ENCODE measurements around the gene ZFP69B. TPM values are rescaled to one million over a fixed set of nuclear protein-coding genes. Genes with fewer than 3 reads are reported as not detected.
"Not testable (repeated sequence)": the region's sequence is repeated elsewhere in the genome, so short reads cannot be mapped to it uniquely, and the experiment has no call there.

ZFP69B gene
- total and polyA plus RNA-seq, 2 donors (not counting 3 experiments of a cell fraction or from before 2014, with no cell fraction given), result 0.81 to 3.4 TPM

- TF ChIP-seq POLR2A (IDR thresholded peaks at IDR 0.05; ENCODE audit: low read depth, low read length) (no peak), GATA2 (IDR thresholded peaks at IDR 0.05; ENCODE audit: insufficient read depth, insufficient read length, low read depth, low read length) (no peak), EZH2 (IDR thresholded peaks at IDR 0.05; ENCODE audit: borderline replicate concordance, low read depth, low read length, severe bottlenecking) (no peak), POLR2AphosphoS5 (IDR thresholded peaks at IDR 0.05; ENCODE audit: insufficient read depth, low read depth, low read length) (no peak), MYC (IDR thresholded peaks at IDR 0.05; ENCODE audit: low read depth, low read length) (no peak), MAX (IDR thresholded peaks at IDR 0.05; ENCODE audit: insufficient read depth, insufficient read length) (no peak), FOS (IDR thresholded peaks at IDR 0.05; ENCODE audit: borderline replicate concordance, insufficient read depth, low read length) (no peak), CTCF (IDR thresholded peaks at IDR 0.05; ENCODE audit: extremely low read depth in 1 of 2, insufficient read depth in 1 of 2, low read depth in 1 of 2, low read length in 2 of 2) (no peak), JUN (IDR thresholded peaks at IDR 0.05; ENCODE audit: borderline replicate concordance, insufficient read depth, insufficient read length, low read depth) (no peak)
- Histone ChIP-seq H4K20me1 (replicated peaks; ENCODE audit: control insufficient read depth, extremely low read depth, insufficient read depth, low read length) (no peaks in the 10 kb centered on the region), H3K4me3 (replicated peaks in 1 of 3; ENCODE audit: insufficient read depth in 1 of 3, low read depth in 1 of 3, low read length in 3 of 3) (no peak overlapping the region), H2AFZ (ENCODE audit: low read depth, low read length) (no peak overlapping the region), H3K9me1 (replicated peaks; ENCODE audit: control insufficient read depth, extremely low read depth, insufficient read depth, low read length) (no peaks in the 10 kb centered on the region), H3K27me3 (ENCODE audit: control insufficient read depth in 2 of 2, insufficient read depth in 2 of 2, low read length in 2 of 2) (no peaks in the 10 kb centered on the region), H3K4me2 (ENCODE audit: insufficient read depth, low read length) (no peak overlapping the region), H3K9me3 (replicated peaks; ENCODE audit: control insufficient read depth, insufficient read depth, low read length) (peaks cover 12% of the 10 kb centered on the region), H3K4me1 (ENCODE audit: control insufficient read depth, extremely low read depth, insufficient read depth, low read length) (no peaks in the 10 kb centered on the region), H3K27ac (ENCODE audit: insufficient read depth, low read depth, low read length) (no peak overlapping the region), H3K36me3 (ENCODE audit: control insufficient read depth in 2 of 2, extremely low read depth in 1 of 2, insufficient read depth in 2 of 2, low read length in 2 of 2) (peaks cover 0 to 10% of the 10 kb centered on the region in 2 experiments), H3K79me2 (ENCODE audit: control insufficient read depth, insufficient read depth, low read length) (no peaks in the 10 kb centered on the region), H3K9ac (replicated peaks; ENCODE audit: extremely low read depth, insufficient read depth, low read length) (no peak overlapping the region)
- no TSS peak for BruUV-seq (replicated peaks)
- dilution Hi-C loops (cut with MboI; ENCODE audit: extremely low pct_ligation_motif_present, low sequenced_read_pairs), result no loop called here
- DNase-seq (ENCODE audit: low read depth, low spot score) (no peak), FAIRE-seq (no peak)
- POLR2A ChIA-PET, result no interaction called here
- CTCF ChIA-PET, result interaction anchor here (1.3 kb wide), 1 partner anchor 57 kb away, joined by 3 read pairs; no protein-coding TSS in a partner anchor
- intact Hi-C loops (cut with micrococcal nuclease), result no loop called here
These were observed 45.1 kb downstream of the ZFP69B start for GRCh38 chr1:40495315-40495903.

GRCh38 chr1:40502651-40503050 is 52.4 kb downstream of the ZFP69B start:
- H3K4me1 ChIP-seq (ENCODE audit: control insufficient read depth, extremely low read depth, insufficient read depth, low read length); dilution Hi-C loops (cut with MboI; ENCODE audit: extremely low pct_ligation_motif_present, low sequenced_read_pairs); H3K4me3 ChIP-seq (replicated peaks in 1 of 3; ENCODE audit: insufficient read depth in 1 of 3, low read depth in 1 of 3, low read length in 3 of 3); H2AFZ ChIP-seq (ENCODE audit: low read depth, low read length); intact Hi-C loops (cut with micrococcal nuclease); H3K9me1 ChIP-seq (replicated peaks; ENCODE audit: control insufficient read depth, extremely low read depth, insufficient read depth, low read length); H3K36me3 ChIP-seq (ENCODE audit: control insufficient read depth in 2 of 2, extremely low read depth in 1 of 2, insufficient read depth in 2 of 2, low read length in 2 of 2); FAIRE-seq; BruUV-seq (replicated peaks); DNase-seq (ENCODE audit: low read depth, low spot score); H3K27ac ChIP-seq (ENCODE audit: insufficient read depth, low read depth, low read length); H3K9ac ChIP-seq (replicated peaks; ENCODE audit: extremely low read depth, insufficient read depth, low read length); H4K20me1 ChIP-seq (replicated peaks; ENCODE audit: control insufficient read depth, extremely low read depth, insufficient read depth, low read length); H3K27me3 ChIP-seq (ENCODE audit: control insufficient read depth in 2 of 2, insufficient read depth in 2 of 2, low read length in 2 of 2); H3K79me2 ChIP-seq (ENCODE audit: control insufficient read depth, insufficient read depth, low read length); H3K4me2 ChIP-seq (ENCODE audit: insufficient read depth, low read length); H3K9me3 ChIP-seq (replicated peaks; ENCODE audit: control insufficient read depth, insufficient read depth, low read length); CTCF ChIA-PET: not testable (repeated sequence)
- POLR2A ChIA-PET, result interaction anchor here (0.7 kb wide), 1 partner anchor 142 kb away, joined by 3 read pairs; no protein-coding TSS in a partner anchor

Measured in endothelial cell of umbilical vein (primary cell).